H9 (cell line): ENCODE measurements around the gene DENND5A. TPM values are rescaled to one million over a fixed set of nuclear protein-coding genes. Genes with fewer than 3 reads are reported as not detected.

Source experiments
- DNase-seq: peaks from one replicate; pipeline ENCODE4 v3.0.0-alpha.2; 2017
- H2AFZ ChIP-seq: one replicate; pipeline ENCODE4 v1.6.1; 2013; ENCODE audit warnings: mild to moderate bottlenecking, low read length, control low read depth, moderate library complexity
- H2AK5ac ChIP-seq: 2 replicates; pipeline ENCODE4 v1.6.1; 2013; ENCODE audit warnings: low read length, control low read depth, mixed read lengths; ENCODE audit not compliant: insufficient read length
- H2BK120ac ChIP-seq: one replicate; pipeline ENCODE4 v1.6.1; 2013; ENCODE audit warnings: low read depth, mild to moderate bottlenecking, low read length, control low read depth, inconsistent platforms; ENCODE audit not compliant: poor library complexity, severe bottlenecking
- H2BK12ac ChIP-seq: 2 replicates; pipeline ENCODE4 v1.6.1; 2013; ENCODE audit warnings: low read length, control low read depth, mixed read lengths, low read depth; ENCODE audit not compliant: insufficient read length
- H2BK15ac ChIP-seq: 2 replicates; pipeline ENCODE4 v1.6.1; 2013; ENCODE audit warnings: low read depth, low read length, control low read depth
- H2BK20ac ChIP-seq: one replicate; pipeline ENCODE4 v1.6.1; 2013; ENCODE audit warnings: low read depth, mild to moderate bottlenecking, low read length, control low read depth, inconsistent platforms; ENCODE audit not compliant: poor library complexity, severe bottlenecking
- H2BK5ac ChIP-seq: 2 replicates; pipeline ENCODE4 v1.6.1; 2013; ENCODE audit warnings: low read length, control low read depth, mixed read lengths; ENCODE audit not compliant: insufficient read length
- H3K14ac ChIP-seq: 2 replicates; pipeline ENCODE4 v1.6.1; 2013; ENCODE audit warnings: low read length, control low read depth; ENCODE audit not compliant: insufficient read depth
- H3K18ac ChIP-seq: 2 replicates; pipeline ENCODE4 v1.6.1; 2013; ENCODE audit warnings: low read depth, mild to moderate bottlenecking, mixed read lengths, low read length, control low read depth; ENCODE audit not compliant: insufficient read length
- H3K23ac ChIP-seq: 2 replicates; pipeline ENCODE4 v1.6.1; 2013; ENCODE audit warnings: low read length, control low read depth, mixed read lengths, low read depth; ENCODE audit not compliant: insufficient read length
- H3K23me2 ChIP-seq: 2 replicates; pipeline ENCODE4 v1.6.1; 2013; ENCODE audit warnings: low read depth, mild to moderate bottlenecking, mixed read lengths, low read length, control low read depth; ENCODE audit not compliant: insufficient read length, poor library complexity, severe bottlenecking
- H3K27ac ChIP-seq: 2 replicates; pipeline ENCODE4 v1.5.1; 2013; ENCODE audit warnings: low read length, control low read depth, mixed read lengths, low read depth; ENCODE audit not compliant: insufficient read length
- H3K27me3 ChIP-seq: 2 replicates; pipeline ENCODE4 v1.6.1; 2013; ENCODE audit warnings: low read length, control low read depth, inconsistent platforms; ENCODE audit not compliant: insufficient read depth
- H3K4ac ChIP-seq: 2 replicates; pipeline ENCODE4 v1.6.1; 2013; ENCODE audit warnings: low read depth, mild to moderate bottlenecking, control low read depth, inconsistent platforms, low read length, moderate library complexity
- H3K4me1 ChIP-seq: 2 replicates; pipeline ENCODE4 v1.6.1; 2013; ENCODE audit warnings: low read length, control low read depth, inconsistent platforms; ENCODE audit not compliant: insufficient read depth
- H3K4me2 ChIP-seq: 2 replicates; pipeline ENCODE4 v1.6.1; 2013; ENCODE audit warnings: low read length, control low read depth, mixed read lengths; ENCODE audit not compliant: insufficient read length, insufficient read depth
- H3K56ac ChIP-seq: 2 replicates; pipeline ENCODE4 v1.6.1; 2013; ENCODE audit warnings: low read depth, mild to moderate bottlenecking, mixed read lengths, low read length, control low read depth; ENCODE audit not compliant: insufficient read length
- H3K79me1 ChIP-seq: 2 replicates; pipeline ENCODE4 v1.6.1; 2013; ENCODE audit warnings: low read depth, mild to moderate bottlenecking, moderate library complexity, low read length, control low read depth, inconsistent platforms; ENCODE audit not compliant: insufficient read depth, poor library complexity, severe bottlenecking
- H3K79me2 ChIP-seq: 2 replicates; pipeline ENCODE4 v1.6.1; 2013; ENCODE audit warnings: low read length, control low read depth, inconsistent platforms; ENCODE audit not compliant: insufficient read depth
- H3K9ac ChIP-seq: 2 replicates; pipeline ENCODE4 v1.6.1; 2013; ENCODE audit warnings: low read length, control low read depth, mixed read lengths; ENCODE audit not compliant: insufficient read length; ENCODE audit errors: extremely low read depth
- H3K9me3 ChIP-seq: one replicate; pipeline ENCODE4 v1.6.1; 2013; ENCODE audit warnings: low read depth, low read length, inconsistent platforms; ENCODE audit not compliant: control insufficient read depth
- H3T11ph ChIP-seq: one replicate; pipeline ENCODE4 v1.6.1; 2013; ENCODE audit warnings: mild to moderate bottlenecking, low read length, control low read depth, inconsistent platforms
- H4K20me1 ChIP-seq: one replicate; pipeline ENCODE4 v1.6.1; 2013; ENCODE audit not compliant: control insufficient read depth, insufficient read length, insufficient read depth
- H4K5ac ChIP-seq: 2 replicates; pipeline ENCODE4 v1.6.1; 2013; ENCODE audit warnings: low read depth, mild to moderate bottlenecking, mixed read lengths, low read length, control low read depth; ENCODE audit not compliant: insufficient read length
- H4K8ac ChIP-seq: replicated peaks from 2 replicates; pipeline ENCODE4 v1.6.1; 2013; ENCODE audit warnings: low read length, control low read depth, mixed read lengths, low read depth; ENCODE audit not compliant: insufficient read length
- H4K91ac ChIP-seq: 2 replicates; pipeline ENCODE4 v1.6.1; 2013; ENCODE audit warnings: low read depth, mild to moderate bottlenecking, moderate library complexity, mixed read lengths, low read length, control low read depth; ENCODE audit not compliant: insufficient read length
- H3K27ac Mint-ChIP-seq, 3 experiments: 2 replicates in 2 of 3; 3 replicates in 1 of 3; pipeline ENCODE4 v1.8.0; 2020 to 2021; ENCODE audit warnings: mixed read lengths in 3 of 3, mild to moderate bottlenecking in 1 of 3, moderate library complexity in 1 of 3
- H3K27me3 Mint-ChIP-seq: 2 replicates; pipeline ENCODE4 v1.8.0; 2021; ENCODE audit warnings: low read depth, mild to moderate bottlenecking, moderate library complexity, mixed read lengths
- H3K36me3 Mint-ChIP-seq, 3 experiments: 2 replicates in 2 of 3; 3 replicates in 1 of 3; pipeline ENCODE4 v1.8.0; 2020 to 2021; ENCODE audit warnings: low read depth in 3 of 3, mixed read lengths in 3 of 3; ENCODE audit not compliant: insufficient read depth in 1 of 3
- H3K4me1 Mint-ChIP-seq, 2 experiments: 2 replicates each; pipeline ENCODE4 v1.8.0; 2020; ENCODE audit warnings: mixed read lengths in 2 of 2
- H3K4me3 Mint-ChIP-seq, 2 experiments: 2 replicates in 1 of 2; 3 replicates in 1 of 2; pipeline ENCODE4 v1.8.0; 2020 to 2021; ENCODE audit warnings: mild to moderate bottlenecking in 2 of 2, mixed read lengths in 2 of 2, moderate library complexity in 1 of 2
- H3K9me3 Mint-ChIP-seq, 2 experiments: 2 replicates in 1 of 2; 3 replicates in 1 of 2; pipeline ENCODE4 v1.8.0; 2020; ENCODE audit warnings: mild to moderate bottlenecking in 2 of 2, mixed read lengths in 2 of 2, moderate library complexity in 1 of 2
- WGBS: extraction: QIAGEN DNeasy Blood & Tissue Kit; methylation state at CpG from one replicate; pipeline ENCODE4 v1.1.7; 2013; ENCODE audit warnings: missing lambda C conversion rate, low lambda C conversion rate, mixed read lengths; ENCODE audit not compliant: insufficient read length; ENCODE audit errors: extremely low coverage; 5-methylcytosine and 5-hydroxymethylcytosine counted together
- total RNA-seq: library from RNA; stranded (reverse); gene quantifications from 2 replicates; pipeline ENCODE4 v1.2.1, GENCODE V29; 2021
- TF ChIP-seq, protein P1 (sequence below): fragments of 200-600 bp; sonication (generic); conservative IDR thresholded peaks from 3 replicates; pipeline ENCODE4 v1.8.0; 2021; ENCODE audit warnings: antibody characterized with exemption, mild to moderate bottlenecking

DENND5A gene
- total RNA-seq, 1 experiment from 2014 or later: 59.6 TPM

DNA sequence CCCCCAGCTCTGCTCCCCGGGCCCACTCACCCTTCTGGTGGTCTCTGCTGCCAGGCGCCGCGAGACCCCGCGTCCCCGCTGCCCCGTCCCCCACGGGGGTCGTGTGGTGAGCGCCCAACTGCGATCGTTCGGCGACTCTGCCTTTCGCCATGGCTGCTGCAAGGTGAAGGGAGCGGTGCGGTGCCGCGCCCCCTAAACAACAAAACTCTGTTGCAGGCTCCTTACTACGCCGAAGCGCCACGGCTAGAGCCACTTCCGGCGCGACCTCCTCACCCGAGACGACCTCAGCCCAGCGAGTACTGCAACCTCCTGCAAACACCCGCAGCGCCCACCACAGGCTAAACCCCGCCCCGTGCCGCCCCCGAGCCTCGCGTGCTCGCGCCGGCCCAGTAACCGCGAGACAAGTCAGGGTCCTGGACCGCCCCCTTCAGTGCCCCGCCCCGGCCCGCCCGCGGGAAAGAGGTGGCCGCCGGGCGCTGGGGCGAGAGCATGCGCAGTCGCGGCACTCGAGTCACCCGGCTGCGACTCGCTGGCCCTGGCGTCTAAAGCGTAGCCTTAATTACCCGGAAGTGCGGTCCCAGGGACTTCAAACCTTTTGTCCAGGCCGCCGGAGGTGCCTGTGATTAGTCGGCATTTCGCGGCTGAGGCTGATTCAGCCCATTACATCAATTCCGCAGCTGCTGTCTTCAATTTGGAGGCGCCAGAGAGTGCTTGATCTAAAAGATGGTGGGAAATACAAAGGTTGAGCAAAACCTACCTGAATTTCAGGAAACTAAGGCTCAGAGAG is 49.3 kb upstream of the DENND5A start, which contains the start of gene TMEM41B:
TSS of gene TMEM41B (minus strand) at position 303 of the 787 bp plus-strand sequence. CDS start at position 151, 152 bp downstream.
- no peaks in the 10 kb centered on the region for H3K9me3 ChIP-seq
- H4K91ac ChIP-seq: no peak within 1 kb of the TSS
- no CpG with 5 or more reads among the region's 71 CpGs for WGBS
- Mint-ChIP-seq H3K9me3 (no peaks in the 10 kb centered on the region), H3K27me3 (no peaks in the 10 kb centered on the region), H3K36me3 (peaks cover 4 to 13% (median 8%) of the 10 kb centered on the region in 3 experiments; a peak in 4 of 7 replicates), H3K4me1 (peaks cover 45 to 46% of the 10 kb centered on the region in 2 experiments), H3K27ac (peak within 1 kb of the TSS; percentile 98 to 99 (median 98)), H3K4me3 (peak within 1 kb of the TSS; percentile 96 to 99)
- no peak within 1 kb of the TSS for H4K8ac ChIP-seq
- peaks cover 3% of the 10 kb centered on the region; the same call in 1 of the 2 replicates for H3K4me1 ChIP-seq
- no peak within 1 kb of the TSS for H2BK20ac ChIP-seq
- H3K27ac ChIP-seq: peak within 1 kb of the TSS; percentile 92
- H2BK120ac ChIP-seq: no peak within 1 kb of the TSS
- H3K4ac ChIP-seq: no peak within 1 kb of the TSS
- peaks cover 7% of the 10 kb centered on the region for H3K23me2 ChIP-seq
- no peak within 1 kb of the TSS for H2BK12ac ChIP-seq
- no peak within 1 kb of the TSS for H2BK5ac ChIP-seq
- H2AK5ac ChIP-seq: no peak within 1 kb of the TSS
- H3K14ac ChIP-seq: peak within 1 kb of the TSS; percentile 60
- no peak within 1 kb of the TSS for H2AFZ ChIP-seq
- TF ChIP-seq, protein P1, sequence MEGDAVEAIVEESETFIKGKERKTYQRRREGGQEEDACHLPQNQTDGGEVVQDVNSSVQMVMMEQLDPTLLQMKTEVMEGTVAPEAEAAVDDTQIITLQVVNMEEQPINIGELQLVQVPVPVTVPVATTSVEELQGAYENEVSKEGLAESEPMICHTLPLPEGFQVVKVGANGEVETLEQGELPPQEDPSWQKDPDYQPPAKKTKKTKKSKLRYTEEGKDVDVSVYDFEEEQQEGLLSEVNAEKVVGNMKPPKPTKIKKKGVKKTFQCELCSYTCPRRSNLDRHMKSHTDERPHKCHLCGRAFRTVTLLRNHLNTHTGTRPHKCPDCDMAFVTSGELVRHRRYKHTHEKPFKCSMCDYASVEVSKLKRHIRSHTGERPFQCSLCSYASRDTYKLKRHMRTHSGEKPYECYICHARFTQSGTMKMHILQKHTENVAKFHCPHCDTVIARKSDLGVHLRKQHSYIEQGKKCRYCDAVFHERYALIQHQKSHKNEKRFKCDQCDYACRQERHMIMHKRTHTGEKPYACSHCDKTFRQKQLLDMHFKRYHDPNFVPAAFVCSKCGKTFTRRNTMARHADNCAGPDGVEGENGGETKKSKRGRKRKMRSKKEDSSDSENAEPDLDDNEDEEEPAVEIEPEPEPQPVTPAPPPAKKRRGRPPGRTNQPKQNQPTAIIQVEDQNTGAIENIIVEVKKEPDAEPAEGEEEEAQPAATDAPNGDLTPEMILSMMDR: no peak
- peak within 1 kb of the TSS; percentile 92 for H3K9ac ChIP-seq
- no peaks in the 10 kb centered on the region for H4K20me1 ChIP-seq
- H4K5ac ChIP-seq: peak within 1 kb of the TSS; percentile 65
- peak; percentile 100 for DNase-seq
- peak within 1 kb of the TSS; percentile 89 for H3K4me2 ChIP-seq
- no peaks in the 10 kb centered on the region for H3K27me3 ChIP-seq
- no peak within 1 kb of the TSS for H3K56ac ChIP-seq
- H3K79me1 ChIP-seq: peaks cover 4% of the 10 kb centered on the region
- peak within 1 kb of the TSS; percentile 48 for H3T11ph ChIP-seq
- peaks cover 29% of the 10 kb centered on the region; the same call in 1 of the 2 replicates for H3K79me2 ChIP-seq
- no peak within 1 kb of the TSS for H2BK15ac ChIP-seq
- H3K23ac ChIP-seq: no peak within 1 kb of the TSS
- H3K18ac ChIP-seq: peak within 1 kb of the TSS; percentile 70
